Keratinocyte (primary cell): ENCODE measurements around the gene ANKRD33. TPM values are rescaled to one million over a fixed set of nuclear protein-coding genes. Genes with fewer than 3 reads are reported as not detected.

Experiments used
- DNase-seq: peaks from one replicate; pipeline ENCODE4 v3.0.0-alpha.2; 2011; ENCODE audit warnings: low read depth, missing footprints, low spot score
- FAIRE-seq: peaks from 2 replicates; lab custom pipeline; 2011; peaks lifted over from hg19 to GRCh38; lab: Jason Lieb, UNC
- H2AFZ ChIP-seq: 2 replicates; pipeline ENCODE4 v1.6.0; 2012; ENCODE audit warnings: low read length, control low read depth, inconsistent platforms; ENCODE audit not compliant: control insufficient read depth
- H3K27ac ChIP-seq: 2 replicates; pipeline ENCODE4 v1.5.1; 2011; ENCODE audit warnings: low read length; ENCODE audit not compliant: control insufficient read depth, insufficient read depth
- H3K27me3 ChIP-seq: 3 replicates; pipeline ENCODE4 v1.6.0; 2011; ENCODE audit warnings: low read length; ENCODE audit not compliant: control insufficient read depth, insufficient read depth; ENCODE audit errors: extremely low read depth
- H3K36me3 ChIP-seq, 2 experiments: 2 replicates in 1 of 2; 3 replicates in 1 of 2; pipeline ENCODE4 v1.5.1; 2011; ENCODE audit warnings: low read length in 2 of 2, mild to moderate bottlenecking in 1 of 2; ENCODE audit not compliant: control insufficient read depth in 2 of 2, insufficient read depth in 2 of 2; ENCODE audit errors: extremely low read depth in 1 of 2
- H3K4me1 ChIP-seq: 3 replicates; pipeline ENCODE4 v1.5.1; 2011; ENCODE audit warnings: low read length; ENCODE audit not compliant: control insufficient read depth, insufficient read depth; ENCODE audit errors: extremely low read depth
- H3K4me2 ChIP-seq: 3 replicates; pipeline ENCODE4 v1.6.0; 2011; ENCODE audit warnings: low read depth, low read length; ENCODE audit not compliant: control insufficient read depth, insufficient read depth; ENCODE audit errors: extremely low read depth
- H3K4me3 ChIP-seq, 3 experiments: fragments of 200-600 bp in 1 of 3; sonication (generic) in 1 of 3; 2 replicates in 2 of 3; 3 replicates in 1 of 3; pipeline ENCODE4 v1.5.1; 2011 to 2016; ENCODE audit warnings: low read length in 3 of 3, mild to moderate bottlenecking in 3 of 3, control low read depth in 2 of 3, inconsistent platforms in 1 of 3, low read depth in 1 of 3, mixed read lengths in 1 of 3, mixed run types in 1 of 3, moderate library complexity in 1 of 3; ENCODE audit not compliant: control insufficient read depth in 2 of 3, insufficient read depth in 2 of 3; ENCODE audit errors: extremely low read depth in 1 of 3
- H3K79me2 ChIP-seq: 2 replicates; pipeline ENCODE4 v1.6.0; 2012; ENCODE audit warnings: low read length; ENCODE audit not compliant: control insufficient read depth, insufficient read depth
- H3K9ac ChIP-seq: 3 replicates; pipeline ENCODE4 v1.6.0; 2011; ENCODE audit warnings: low read length; ENCODE audit not compliant: control insufficient read depth, insufficient read depth; ENCODE audit errors: extremely low read depth
- H3K9me1 ChIP-seq: 3 replicates; pipeline ENCODE4 v1.6.0; 2011; ENCODE audit warnings: low read length; ENCODE audit not compliant: control insufficient read depth, insufficient read depth; ENCODE audit errors: extremely low read depth
- H3K9me3 ChIP-seq: 2 replicates; pipeline ENCODE4 v1.5.1; 2012; ENCODE audit warnings: low read depth, low read length; ENCODE audit not compliant: control insufficient read depth
- H4K20me1 ChIP-seq: 3 replicates; pipeline ENCODE4 v1.6.0; 2011; ENCODE audit warnings: low read length; ENCODE audit not compliant: control insufficient read depth, insufficient read depth; ENCODE audit errors: extremely low read depth
- CTCF ChIP-seq, 3 experiments: IDR thresholded peaks in 1 of 3; conservative IDR thresholded peaks in 1 of 3; optimal IDR thresholded peaks in 1 of 3; 2 replicates in 2 of 3; 3 replicates in 1 of 3; pipeline versions ENCODE3 to v1.5.1; 2011; ENCODE audit warnings: low read length in 3 of 3, mild to moderate bottlenecking in 3 of 3, moderate library complexity in 2 of 3, control low read depth in 1 of 3, inconsistent platforms in 1 of 3; ENCODE audit not compliant: insufficient read depth in 2 of 3; ENCODE audit errors: extremely low read depth in 1 of 3
- EZH2 ChIP-seq: IDR thresholded peaks from one replicate; pipeline ENCODE4 v1.6.1; 2012; ENCODE audit warnings: inconsistent platforms, mild to moderate bottlenecking, low read length, moderate library complexity
- dilution Hi-C: fragments of 300-500 bp; cut with MboI; formaldehyde crosslinking; loops from one replicate; pipeline ENCODE4 v1.7.0; 2020; ENCODE audit warnings: low sequenced_read_pairs; ENCODE audit not compliant: extremely low pct_ligation_motif_present
- polyA plus RNA-seq, 5 experiments: library from polyadenylated mRNA; depleted of rRNA in 3 of 5; stranded (reverse) in 3 of 5; stranded (forward) in 1 of 5; unstranded in 1 of 5; fragments of >200 nt; gene quantifications; 1 replicate in 1 of 5; 2 replicates in 3 of 5; 3 replicates in 1 of 5; pipeline versions ENCODE4 v1.2.1 to v1.2.3, GENCODE V29; 2011 to 2012; ENCODE audit warnings: missing spikeins in 2 of 5, low read depth in 1 of 5, low replicate concordance in 1 of 5

Gene ANKRD33
- polyA plus RNA-seq, 1 donor (not counting 4 experiments of a cell fraction or from before 2014, with no cell fraction given), result not detected

GRCh38 chr12:51850081-51850964 lies 37.6 kb upstream of the ANKRD33 start:
- Histone ChIP-seq H3K4me2 (no peak overlapping the region), H3K9me3 (no peaks in the 10 kb centered on the region), H2AFZ (no peak overlapping the region), H3K4me3 (no peak overlapping the region), H3K9me1 (no peaks in the 10 kb centered on the region), H3K79me2 (no peaks in the 10 kb centered on the region), H4K20me1 (no peaks in the 10 kb centered on the region), H3K27me3 (peaks cover 60% of the 10 kb centered on the region), H3K9ac (no peak overlapping the region), H3K27ac (no peak overlapping the region), H3K36me3 (no peaks in the 10 kb centered on the region), H3K4me1 (no peaks in the 10 kb centered on the region)
- dilution Hi-C loops, result no loop called here
- no peak for FAIRE-seq
- no peak for TF ChIP-seq EZH2
- no peak for TF ChIP-seq CTCF (optimal IDR thresholded peaks at IDR 0.05 in 1 of 3, IDR thresholded peaks at IDR 0.05 in 1 of 3, conservative IDR thresholded peaks at IDR 0.05 in 1 of 3; ENCODE audit: extremely low read depth in 1 of 3, insufficient read depth in 2 of 3, low read length in 3 of 3)
- DNase-seq, result no peak

GRCh38 chr12:51850965-51851299 lies 37.0 kb upstream of the ANKRD33 start:
- no peak for TF ChIP-seq CTCF (optimal IDR thresholded peaks at IDR 0.05 in 1 of 3, IDR thresholded peaks at IDR 0.05 in 1 of 3, conservative IDR thresholded peaks at IDR 0.05 in 1 of 3; ENCODE audit: extremely low read depth in 1 of 3, insufficient read depth in 2 of 3, low read length in 3 of 3)
- no peak for TF ChIP-seq EZH2
- no peaks in the 10 kb centered on the region for H3K9me3 ChIP-seq
- H3K36me3 ChIP-seq, result no peaks in the 10 kb centered on the region
- no peaks in the 10 kb centered on the region for H3K79me2 ChIP-seq
- no peak overlapping the region for H3K4me2 ChIP-seq
- no peaks in the 10 kb centered on the region for H3K9me1 ChIP-seq
- no peak for FAIRE-seq
- H3K4me3 ChIP-seq, result no peak overlapping the region
- H2AFZ ChIP-seq, result no peak overlapping the region
- H3K27ac ChIP-seq, result no peak overlapping the region
- no peak overlapping the region for H3K9ac ChIP-seq
- DNase-seq, result no peak
- no peaks in the 10 kb centered on the region for H3K4me1 ChIP-seq
- dilution Hi-C loops, result no loop called here
- peaks cover 58% of the 10 kb centered on the region for H3K27me3 ChIP-seq
- H4K20me1 ChIP-seq, result no peaks in the 10 kb centered on the region
